Dermis microvascular lymphatic vessel endothelial cell (primary cell): ENCODE results near the gene PPARG. TPM values are rescaled to one million over a fixed set of nuclear protein-coding genes. Genes with fewer than 3 reads are reported as not detected.
"Not testable (repeated sequence)": the region's sequence is repeated elsewhere in the genome, so short reads cannot be mapped to it uniquely, and the experiment has no call there.

Experiments used
- DNase-seq, 2 donors: peaks; one replicate each; pipeline versions ENCODE4 v3.0.0 to v3.0.0-alpha.2; 2010; ENCODE audit warnings: low read depth in 2 of 2
- total RNA-seq: library from RNA; depleted of rRNA; stranded (reverse); fragments of >200 nt; gene quantifications from 2 replicates; pipeline ENCODE4 v1.2.1, GENCODE V29; 2014

Gene PPARG
- total RNA-seq, 1 donor from 2014 or later: 58.8 TPM

DNA sequence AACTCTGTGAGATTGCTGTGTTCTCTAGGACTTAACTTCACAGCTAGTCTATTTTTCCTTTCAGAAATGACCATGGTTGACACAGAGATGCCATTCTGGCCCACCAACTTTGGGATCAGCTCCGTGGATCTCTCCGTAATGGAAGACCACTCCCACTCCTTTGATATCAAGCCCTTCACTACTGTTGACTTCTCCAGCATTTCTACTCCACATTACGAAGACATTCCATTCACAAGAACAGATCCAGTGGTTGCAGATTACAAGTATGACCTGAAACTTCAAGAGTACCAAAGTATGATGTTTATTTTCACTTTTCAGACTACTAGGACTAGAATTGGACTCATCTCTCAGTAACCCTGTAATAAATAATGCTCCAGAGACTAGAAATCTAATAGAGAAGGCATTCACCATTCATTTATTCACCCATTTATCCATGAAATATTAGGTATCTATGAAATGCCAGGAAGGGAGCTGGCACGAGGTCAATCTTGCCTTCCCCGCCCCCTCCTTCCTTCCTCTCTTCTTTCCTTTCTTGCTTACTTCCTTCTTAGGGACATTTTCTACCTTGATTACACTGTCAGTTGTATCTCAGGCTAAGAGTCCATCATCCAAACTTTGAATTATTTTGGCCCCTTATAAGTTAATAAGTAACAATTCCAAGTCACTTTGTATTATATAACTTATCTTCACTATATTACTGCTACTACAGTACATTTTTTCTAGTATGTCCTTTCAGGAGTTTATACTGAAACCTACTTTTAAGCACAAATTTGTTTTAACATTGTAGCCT, 91.0 kb downstream of the PPARG start:
- no peak for DNase-seq

DNA sequence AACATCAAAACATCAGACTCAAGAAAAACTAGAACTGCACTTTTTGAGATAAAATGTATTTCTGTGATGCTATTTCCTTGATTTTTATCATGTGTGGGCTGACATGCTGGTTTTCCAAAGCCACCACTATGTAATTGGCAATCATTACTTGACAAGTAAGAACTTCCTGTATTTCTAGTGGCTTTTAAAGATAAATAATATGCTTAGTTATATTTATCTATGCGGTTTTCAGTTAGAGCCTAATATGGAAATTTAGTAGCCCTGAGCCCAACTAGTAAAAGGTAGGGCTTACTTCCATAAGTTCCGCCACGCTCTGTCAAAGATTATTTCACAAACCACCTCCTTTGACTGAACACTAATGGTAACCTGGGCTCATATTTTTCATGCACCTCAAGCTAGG, 91.6 kb downstream of the PPARG start:
- DNase-seq: no peak

DNA sequence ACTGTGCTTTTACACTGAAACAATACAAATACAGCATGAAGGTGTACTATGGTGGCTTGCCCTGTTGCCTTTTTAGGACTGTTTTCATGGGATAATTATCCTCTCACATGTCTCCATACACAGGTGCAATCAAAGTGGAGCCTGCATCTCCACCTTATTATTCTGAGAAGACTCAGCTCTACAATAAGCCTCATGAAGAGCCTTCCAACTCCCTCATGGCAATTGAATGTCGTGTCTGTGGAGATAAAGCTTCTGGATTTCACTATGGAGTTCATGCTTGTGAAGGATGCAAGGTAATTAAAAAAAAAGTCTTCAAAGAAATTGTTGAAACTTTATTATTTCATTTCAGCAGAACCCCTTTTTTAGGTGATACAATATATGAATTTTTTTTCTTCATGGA, 92.3 kb downstream of the PPARG start:
- DNase-seq: no peak

DNA sequence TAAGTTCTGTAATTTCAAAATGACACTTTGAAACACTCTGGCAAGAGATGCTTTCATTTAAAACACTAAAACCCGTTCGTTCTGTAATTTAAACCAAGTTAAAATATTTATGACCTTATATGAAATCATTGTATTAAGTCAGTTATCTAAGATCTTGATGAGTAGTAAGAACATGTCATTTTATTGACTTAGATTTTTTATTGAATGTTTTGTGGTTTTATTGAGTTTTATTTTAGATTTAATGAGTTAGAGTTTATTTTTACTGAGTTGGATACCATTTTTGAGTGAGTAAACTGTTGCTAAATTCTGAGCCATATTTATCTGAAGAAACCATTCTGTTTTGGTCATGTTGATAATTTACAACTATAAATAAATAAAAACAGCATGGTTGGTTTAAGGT, 94.3 kb downstream of the PPARG start:
- no peak for DNase-seq

DNA sequence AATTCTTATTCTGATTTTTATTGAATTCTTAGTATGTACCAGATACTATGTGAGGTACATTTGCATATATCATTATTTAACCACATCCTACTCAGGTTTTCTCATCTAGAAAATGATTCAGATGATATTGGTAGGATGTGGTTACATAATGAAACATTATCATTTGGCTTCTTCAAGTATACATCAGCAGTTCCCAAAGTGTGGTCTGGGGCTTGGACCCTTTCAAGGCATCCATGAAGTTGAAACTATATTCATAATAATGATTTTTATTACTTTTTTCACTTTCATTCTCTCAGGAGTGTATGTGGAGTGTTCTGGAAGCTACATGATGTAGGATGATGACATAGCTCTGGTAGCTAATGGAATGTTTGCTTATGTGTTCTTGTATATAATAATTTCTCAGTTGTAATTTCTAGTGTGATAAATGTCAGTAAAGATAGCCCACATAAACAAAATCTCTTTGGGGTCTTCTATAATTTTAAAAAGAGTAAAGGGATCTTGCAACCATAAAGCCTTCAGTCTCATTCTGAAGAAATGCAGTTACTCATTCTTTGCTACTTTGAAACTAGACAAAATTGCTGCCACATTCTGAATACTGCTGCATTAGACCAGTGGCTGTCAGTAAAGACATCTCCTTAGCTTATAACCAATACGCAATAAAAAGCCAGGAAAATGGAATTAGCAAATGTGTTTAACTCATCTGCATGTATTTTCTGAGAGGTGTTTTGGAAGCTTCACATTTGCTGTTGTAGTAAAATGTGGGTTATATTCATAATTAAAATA, 95.8 kb downstream of the PPARG start:
- DNase-seq: no peak

DNA sequence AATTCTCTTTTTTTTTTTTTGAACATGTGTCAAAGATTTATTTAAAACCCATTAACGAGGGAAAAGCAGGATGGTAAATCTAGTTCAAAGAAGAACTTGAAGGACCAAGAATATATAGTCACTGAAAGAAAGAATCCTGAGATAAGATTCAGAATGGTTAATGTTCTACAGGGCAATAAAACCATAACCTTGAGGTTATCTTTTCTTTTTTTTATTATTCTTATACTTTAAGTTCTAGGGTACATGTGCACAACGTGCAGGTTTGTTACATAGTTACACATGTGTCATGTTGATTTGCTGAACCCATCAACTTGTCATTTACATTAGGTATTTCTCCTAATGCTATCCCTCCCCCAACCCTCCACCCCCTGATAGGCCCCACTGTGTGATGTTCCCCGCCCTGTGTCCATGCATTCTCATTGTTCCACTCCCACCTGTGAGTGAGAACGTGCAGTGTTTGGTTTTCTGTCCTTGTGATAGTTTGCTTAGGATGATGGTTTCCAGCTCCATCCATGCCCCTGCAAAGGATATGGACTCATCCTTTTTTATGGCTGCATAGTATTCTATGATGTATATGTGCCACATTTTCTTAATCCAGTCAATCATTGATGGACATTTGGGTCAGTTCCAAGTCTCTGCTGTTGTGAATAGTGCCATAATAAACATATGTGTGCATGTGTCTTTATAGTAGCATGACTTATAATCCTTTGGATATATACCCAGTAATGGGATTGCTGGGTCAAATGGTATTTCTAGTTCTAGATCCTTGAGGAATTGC, 97.8 kb downstream of the PPARG start:
- not testable (repeated sequence) for DNase-seq

DNA sequence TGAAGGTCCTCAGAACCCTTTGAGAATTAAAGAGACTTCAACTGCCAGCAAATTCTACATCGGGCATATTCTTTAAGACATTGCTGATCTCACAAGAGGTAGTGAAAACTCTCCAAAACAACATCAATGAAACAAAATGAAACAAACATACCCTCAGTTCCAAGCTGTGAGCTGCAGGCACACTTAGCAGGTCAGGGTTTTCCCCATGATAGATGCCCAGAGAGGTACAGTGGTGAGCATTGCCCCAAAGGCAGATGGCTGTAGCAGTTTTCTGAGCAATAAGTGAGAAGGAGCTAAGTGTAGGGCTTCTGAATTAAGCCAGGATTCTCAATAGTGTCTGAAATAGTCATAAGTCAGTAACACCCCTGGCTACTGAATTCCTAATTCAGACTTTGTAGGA, 99.3 kb downstream of the PPARG start:
- no peak for DNase-seq

DNA sequence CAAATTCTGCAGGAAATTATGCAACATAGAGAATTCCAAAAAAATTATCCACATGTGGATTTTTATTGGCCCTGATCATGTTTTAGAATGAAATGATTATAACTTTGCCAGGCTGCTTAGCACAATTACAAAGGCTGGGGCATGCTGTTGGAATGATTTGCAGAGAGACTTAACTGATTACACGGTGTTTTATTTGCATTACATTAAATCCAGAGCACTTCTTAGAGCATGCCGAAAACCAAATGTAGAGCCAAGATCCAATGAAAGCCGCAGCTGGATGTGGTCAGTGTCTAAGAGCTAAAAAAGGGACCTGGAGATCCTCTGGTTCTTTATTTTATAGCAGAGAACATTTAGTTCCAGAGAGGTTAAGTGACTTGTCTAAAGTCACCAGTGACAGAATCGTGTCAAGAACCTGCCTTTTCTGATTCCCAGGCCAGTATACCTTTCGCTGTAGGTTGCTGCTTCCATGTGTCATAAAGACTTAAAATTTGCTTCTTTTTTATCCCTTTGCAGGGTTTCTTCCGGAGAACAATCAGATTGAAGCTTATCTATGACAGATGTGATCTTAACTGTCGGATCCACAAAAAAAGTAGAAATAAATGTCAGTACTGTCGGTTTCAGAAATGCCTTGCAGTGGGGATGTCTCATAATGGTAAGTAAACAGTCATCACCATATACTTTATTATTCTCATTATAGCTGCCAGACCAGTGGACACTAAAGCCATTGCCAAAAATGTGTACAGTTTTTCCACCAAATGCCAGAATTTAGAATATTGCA, 103.4 kb downstream of the PPARG start:
- DNase-seq: no peak

DNA sequence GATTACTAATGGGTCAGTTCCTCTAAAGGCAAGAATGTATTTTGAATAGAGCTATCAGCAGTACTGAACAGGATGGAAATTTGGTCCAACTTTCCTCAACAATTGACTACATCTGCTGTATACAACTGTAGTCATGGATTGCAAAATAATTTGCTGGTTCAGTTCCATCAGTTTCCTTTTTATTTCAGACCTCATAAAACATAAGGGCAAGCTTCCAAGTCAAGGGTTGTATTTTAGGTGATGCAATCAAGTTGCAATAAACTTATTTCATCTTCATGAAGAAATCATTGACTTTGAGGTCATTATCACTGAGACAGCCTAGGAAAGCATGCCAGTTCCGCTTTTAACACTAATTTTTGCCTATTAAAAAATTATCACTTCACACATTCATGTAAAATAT, 105.0 kb downstream of the PPARG start:
- peak in 1 of 2 donors; percentile 83 for DNase-seq

DNA sequence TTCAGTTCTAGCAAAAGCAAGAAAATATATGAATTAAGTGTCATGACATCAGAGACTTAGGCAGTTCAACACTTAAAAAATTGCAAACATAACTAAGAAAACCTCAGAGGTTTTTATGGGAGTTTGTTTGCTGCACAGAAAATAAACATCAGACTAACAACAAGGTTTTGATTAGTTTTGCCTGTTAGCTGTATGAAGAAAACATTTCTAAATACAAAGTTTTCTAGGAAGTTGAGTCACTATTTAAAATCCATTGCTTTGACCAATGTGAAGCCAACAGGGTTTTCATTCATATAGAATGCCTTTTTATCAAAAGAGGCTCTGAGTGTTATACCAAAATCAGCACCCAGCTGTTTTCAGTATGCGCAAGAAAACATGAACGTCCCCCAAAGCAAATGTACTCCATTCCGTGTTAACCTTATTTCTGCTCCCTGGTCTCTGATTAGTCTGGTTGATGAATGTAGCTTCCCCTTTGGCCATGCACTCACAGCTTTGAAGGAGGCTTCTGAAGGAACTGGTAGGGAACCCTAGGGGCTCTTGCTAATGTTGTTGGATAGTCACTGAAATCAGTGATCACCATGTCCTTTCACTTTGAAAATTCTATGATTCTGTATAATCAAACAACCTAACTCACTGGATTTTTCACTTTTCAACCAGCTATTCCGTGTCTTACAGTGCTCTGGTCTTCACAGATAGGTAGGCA, 105.8 kb downstream of the PPARG start:
- DNase-seq: no peak

DNA sequence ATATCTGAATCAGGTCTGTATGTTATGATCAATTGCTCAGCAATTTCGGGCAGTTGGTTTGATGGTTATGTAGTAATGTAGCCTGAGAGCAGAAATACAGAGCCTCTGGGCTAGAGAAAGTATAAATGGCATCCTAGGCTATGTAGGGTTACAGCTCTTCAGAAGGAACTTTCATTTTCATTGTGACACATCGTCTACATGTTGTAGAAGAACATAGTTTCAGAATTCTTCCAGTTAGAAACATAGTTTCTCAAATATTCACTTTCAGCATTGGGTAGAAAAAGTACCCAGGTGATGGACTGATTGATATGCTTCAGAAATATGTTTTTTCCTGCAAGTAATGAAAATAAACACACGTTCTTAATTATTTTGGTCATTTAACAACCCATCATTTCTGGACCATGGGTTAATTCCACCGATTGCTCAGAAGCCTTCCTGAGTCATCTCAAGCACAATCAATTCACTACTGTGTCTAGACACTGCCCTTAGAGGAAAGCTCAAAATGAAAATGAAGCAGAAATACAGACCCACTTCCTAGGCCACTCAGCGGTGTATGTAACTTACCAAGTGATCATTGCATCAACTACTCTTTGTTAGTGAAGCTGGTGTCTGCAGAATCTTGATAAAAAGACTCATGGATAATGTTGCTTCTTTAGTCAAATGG, 106.6 kb downstream of the PPARG start:
- no peak for DNase-seq

DNA sequence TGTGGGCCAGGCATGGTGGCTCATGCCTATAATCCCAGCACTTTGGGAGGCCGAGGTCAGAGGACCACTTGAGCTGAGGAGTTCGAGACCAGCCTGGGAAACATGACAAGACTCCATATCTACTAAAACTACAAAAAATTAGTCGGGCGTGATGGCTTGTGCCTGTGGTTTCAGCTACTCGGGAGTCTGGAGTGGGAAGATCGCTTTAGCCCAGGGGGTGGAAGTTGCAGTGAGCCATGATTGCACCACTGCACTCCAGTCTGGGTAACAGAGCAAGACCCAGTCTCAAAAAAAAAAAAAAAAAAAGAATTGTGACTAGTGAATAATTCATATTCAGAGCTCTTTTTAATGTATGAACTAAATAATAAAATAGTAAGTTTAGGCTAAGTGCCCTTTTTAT, 107.6 kb downstream of the PPARG start:
- no peak for DNase-seq

DNA sequence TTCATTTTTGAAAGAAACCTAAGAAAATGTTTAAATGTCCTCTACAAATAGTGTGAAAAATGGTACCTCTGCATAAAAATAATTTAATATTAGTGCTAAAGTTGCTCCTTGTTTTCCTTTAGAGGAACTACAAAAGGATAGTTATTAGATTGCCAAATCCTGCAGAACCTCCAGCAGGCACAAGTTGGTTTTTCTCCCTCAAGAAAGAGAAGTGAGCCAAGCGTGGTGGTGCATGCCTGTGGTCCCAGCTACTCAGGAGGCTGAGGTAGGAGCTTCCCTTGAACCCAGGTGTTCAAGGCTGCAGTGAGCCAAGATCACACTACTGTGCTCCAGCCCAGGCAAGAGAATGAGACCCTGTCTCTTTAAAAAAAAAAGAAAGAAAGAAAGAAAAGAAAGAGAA, 110.4 kb downstream of the PPARG start:
- DNase-seq: no peak

DNA sequence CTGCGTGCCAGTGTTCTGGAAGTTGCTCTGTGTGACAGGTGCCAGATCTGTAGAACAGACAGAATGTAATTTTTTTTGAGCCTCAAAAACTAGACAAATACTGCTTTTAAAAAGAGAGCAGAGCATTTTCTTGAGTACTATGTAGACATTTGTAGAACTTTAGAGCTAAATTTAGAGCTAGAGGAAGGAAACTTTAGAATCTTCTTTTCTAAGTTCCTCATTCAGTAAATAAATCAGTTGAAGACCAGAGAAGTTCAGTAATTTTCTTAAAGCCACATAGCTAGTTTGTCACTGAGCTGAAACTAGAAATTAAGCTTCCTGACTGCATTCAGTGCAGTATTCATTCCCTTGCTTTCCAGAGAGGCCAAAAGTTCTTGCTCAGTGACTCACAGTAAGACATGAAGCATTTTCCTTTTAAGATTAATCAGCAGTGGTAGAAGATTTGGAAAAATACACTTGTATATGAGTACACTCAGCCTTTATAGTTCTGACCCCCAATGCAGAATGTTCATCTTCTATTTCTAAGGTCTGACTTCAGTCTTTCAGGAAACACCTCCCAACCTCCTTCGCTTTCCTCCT, 111.8 kb downstream of the PPARG start:
- peak in 1 of 2 donors; percentile 70 for DNase-seq

DNA sequence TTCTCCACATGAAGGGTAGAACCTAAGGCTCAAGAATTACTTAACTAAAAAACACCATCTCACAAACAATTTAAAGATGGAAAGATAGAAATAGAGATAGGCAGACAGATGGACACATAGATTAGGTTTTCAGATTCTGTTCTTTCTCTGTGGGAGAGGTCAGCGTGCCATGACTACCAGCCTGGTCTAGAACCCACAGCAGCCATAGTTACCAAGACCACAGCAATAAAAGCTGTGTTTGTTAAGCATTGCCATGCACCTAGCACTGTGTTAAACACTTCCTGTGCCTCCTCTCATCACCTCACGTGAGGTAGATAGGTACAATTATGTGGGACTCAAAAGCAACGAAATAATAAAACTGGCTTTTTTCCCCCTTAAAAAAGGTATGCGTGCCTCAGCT, 112.3 kb downstream of the PPARG start:
- no peak for DNase-seq

DNA sequence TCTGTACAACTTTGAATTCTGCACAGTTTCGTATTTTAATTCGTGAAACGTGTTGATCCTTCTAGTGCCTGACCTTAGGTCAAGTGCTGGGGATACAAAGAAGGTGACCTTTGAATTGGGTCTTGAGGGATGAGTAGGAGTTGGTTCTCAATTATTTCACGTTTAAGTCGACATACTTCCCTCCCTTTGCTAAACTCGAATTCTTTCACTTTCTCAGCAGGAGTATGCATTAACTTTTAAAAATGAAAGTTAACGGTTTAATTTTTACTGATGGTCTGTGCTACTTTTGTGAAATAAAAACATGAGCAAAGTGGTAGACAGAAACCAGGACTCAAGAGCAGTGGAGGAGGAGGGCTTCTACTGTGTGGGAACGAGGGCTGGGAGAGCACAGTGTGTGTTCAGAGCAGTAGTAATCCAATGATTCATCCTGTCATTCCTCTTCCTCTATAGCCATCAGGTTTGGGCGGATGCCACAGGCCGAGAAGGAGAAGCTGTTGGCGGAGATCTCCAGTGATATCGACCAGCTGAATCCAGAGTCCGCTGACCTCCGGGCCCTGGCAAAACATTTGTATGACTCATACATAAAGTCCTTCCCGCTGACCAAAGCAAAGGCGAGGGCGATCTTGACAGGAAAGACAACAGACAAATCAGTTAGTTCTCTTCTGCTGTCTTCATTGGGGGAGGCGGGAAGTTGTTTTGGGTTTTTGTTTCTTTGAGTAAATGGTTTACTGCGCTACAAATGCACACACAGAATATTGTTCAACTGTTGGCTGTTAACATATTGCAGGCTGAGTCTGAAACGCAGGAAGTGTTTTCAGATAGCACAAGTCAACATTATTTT, 116.8 kb downstream of the PPARG start:
- peak; percentile 88 to 99 for DNase-seq

DNA sequence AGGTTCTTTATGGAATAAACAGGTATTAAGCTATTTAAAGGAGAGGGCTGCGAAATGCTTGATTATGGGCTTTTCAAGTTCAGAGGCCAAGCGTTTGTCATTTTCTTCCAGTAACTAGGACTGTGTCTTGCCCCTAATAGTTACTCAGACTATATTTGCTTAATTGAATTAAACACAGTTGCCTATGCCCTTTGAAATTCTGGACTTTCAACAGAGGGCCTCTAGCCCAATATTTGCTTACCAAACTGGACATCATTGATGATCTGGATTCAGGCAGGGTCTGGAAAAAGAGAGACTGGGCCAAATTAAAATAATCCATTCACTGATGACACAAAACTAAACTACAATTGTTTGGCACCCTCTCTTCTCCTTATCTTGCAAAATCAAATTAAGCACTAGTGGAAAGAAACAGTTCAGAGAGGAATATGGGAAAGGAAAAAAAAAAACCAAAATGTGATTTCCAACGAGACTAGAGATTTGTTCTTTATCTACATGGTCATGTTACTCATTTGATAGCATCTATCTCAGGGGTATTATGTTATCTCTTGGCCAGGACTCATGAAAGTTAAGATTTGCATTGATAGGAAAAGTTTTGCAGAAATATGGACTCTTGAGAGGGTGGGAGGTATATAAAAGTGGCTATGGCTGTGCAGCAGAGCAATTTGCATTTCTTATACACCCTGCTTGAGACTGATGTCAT, 120.3 kb downstream of the PPARG start:
- DNase-seq: no peak
